Measurements from ENCODE around the gene GOLGA6C. TPM values are rescaled to one million over a fixed set of nuclear protein-coding genes. Genes with fewer than 3 reads are reported as not detected.
"Not testable (repeated sequence)": the region's sequence is repeated elsewhere in the genome, so short reads cannot be mapped to it uniquely, and the experiment has no call there.

The GOLGA6C gene, protein sequence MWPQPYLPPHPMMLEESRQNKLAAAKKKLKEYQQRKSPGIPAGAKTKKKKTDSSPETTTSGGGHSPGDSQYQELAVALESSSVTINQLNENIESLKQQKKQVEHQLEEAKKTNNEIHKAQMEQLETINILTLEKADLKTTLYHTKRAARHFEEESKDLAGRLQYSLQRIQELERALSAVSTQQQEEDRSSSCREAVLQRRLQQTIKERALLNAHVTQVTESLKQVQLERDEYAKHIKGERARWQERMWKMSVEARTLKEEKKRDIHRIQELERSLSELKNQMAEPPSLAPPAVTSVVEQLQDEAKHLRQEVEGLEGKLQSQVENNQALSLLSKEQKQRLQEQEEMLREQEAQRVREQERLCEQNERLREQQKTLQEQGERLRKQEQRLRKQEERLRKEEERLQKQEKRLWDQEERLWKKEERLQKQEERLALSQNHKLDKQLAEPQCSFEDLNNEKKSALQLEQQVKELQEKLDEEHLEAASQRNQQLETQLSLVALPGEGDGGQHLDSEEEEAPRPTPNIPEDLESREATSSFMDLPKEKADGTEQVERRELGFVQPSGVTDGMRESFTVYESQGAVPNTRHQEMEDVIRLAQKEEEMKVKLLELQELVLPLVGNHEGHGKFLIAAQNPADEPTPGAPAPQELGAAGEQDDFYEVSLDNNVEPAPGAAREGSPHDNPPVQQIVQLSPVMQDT
- total RNA-seq = not detected

GRCh38 chr15:75258034-75258433, at the start of gene GOLGA6C:
GOLGA6C (plus strand) TSS chr15:75258334; CDS start chr15:75258599, 265 bp downstream.
- not testable (repeated sequence) for ATAC-seq

DNA sequence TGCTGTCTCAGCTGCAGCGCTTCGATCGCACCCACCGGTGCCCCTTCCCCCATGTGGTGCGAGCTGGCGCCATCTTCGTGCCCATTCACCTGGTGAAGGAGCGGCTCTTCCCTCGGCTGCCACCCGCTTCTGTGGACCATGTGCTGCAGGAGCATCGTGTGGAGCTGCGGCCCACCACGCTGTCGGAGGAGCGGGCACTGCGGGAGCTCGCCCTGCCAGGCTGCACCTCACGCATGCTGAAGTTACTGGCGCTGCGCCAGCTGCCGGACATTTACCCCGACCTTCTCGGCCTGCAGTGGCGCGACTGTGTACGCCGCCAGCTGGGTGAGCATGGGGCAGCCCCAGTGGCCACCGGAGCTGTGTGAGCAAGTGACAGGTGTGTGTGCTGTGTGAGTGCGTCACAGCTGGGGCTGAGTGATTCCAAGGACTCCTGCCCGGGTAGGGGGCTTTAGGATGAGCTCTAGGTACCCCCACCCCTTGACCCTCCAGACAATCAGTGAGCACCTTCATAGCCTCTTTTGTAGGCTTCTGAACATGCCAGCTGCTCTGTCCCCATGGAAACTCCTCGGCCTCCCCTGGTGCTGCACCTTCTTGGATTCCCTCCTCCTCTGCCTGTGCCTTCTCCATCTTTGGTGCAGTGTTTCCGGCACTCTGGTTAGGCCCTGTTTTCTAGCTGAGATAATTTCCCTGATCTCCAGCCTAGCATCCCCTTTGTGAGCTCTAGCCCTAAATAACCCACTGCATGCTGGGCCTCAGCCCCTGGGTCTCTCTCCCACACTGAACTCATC, 49.4 kb upstream of the GOLGA6C start:
- no peak for ATAC-seq

DNA sequence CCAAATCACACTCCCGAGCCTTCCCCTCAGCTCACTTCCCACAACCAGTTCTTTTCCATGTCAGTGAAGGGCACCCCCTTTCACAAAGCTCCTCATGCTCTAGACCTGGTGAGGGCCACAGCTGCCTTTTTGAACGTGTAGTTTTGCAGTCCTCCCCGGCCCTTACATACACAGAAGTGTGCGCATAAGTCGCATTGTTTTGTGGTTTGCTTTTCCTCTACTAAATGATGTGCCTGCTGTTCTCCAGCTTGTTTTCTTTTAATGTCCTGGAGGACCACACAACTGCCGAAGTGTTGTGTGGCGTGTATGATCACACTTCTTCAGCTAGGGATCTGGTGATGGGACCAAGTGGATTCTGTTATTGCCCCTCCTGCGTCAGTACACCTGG, 48.9 kb upstream of the GOLGA6C start:
- ATAC-seq = no peak

DNA sequence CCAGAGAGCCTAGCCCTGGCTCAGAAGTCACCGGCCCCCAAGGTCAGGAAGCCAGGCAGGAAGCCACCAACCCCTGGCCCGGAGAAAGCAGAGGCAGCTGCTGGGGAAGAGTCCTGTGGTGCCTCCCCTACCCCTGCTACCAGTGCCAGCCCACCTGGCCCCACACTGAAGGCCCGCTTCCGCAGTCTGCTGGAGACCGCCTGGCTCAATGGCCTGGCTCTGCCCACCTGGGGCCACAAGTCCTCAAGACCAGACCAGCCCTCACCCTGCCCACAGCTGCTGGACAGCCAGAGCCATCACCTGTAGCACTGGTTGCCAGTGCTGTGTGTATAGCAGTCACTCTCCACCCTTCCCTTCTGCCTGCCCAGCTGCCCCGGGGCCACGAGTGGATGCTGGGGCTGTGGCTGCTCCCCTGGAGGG, 47.3 kb upstream of the GOLGA6C start:
- no peak for ATAC-seq

GRCh38 chr15:75211436-75212199, 46.5 kb upstream of the GOLGA6C start:
- no peak for ATAC-seq

- ATAC-seq = no peak
Measured at GRCh38 chr15:75212200-75212858, 45.8 kb upstream of the GOLGA6C start.

DNA sequence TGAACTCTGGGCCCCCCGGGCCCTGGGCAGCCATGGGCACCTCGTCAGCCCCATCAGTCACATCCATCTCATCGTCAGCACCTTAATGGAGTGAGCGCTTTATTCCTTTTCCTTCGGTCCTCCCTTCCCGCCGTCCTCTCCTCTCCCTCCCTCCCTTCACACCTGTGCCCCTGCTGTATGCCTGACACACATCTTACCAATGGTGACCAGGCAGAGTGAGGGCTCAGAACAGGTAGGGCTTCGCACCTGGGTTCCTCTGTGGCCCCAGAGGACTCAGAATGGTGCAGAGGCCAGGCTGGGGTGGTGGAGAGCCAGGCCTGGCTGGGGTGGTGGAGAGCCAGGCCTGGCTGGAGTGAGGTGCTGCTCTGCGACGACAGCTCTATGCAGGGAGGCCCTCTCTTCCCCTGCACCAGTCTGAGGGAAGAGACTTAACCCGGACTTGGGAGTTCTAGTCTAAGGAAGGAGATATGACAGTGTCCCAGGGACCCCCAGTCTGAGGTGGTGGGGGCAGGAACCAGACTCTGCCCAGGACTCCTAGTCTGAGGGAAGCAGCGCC, 44.8 kb upstream of the GOLGA6C start:
- ATAC-seq = peak; percentile 2

DNA sequence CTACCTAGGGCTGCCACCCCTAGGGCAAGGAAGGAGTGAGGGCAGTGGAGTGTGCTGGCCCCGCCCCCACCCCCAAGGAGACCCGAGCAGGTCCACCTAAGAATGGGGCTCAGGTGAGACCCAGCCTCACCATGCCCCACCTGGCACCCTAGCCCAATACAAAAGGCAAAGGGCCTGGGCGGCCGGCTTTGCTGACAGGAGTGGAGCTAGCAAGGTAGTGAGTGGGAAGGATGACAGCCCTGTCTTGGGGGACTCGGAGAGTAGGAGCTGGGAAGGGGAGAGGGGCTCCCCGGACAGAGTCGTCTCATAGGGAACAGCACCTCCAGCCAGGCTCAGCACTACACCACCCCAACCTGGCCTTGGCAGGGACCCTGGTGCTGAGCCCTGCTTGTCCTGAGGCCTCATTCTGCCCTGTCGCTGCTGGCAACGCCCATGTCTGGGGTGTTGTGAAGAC, 44.3 kb upstream of the GOLGA6C start:
- peak; percentile 8 for ATAC-seq

- ATAC-seq = no peak
Measured at GRCh38 chr15:75214293-75215096, 43.6 kb upstream of the GOLGA6C start.

- peak; percentile 12 for ATAC-seq
Measured at GRCh38 chr15:75215107-75216004, 42.8 kb upstream of the GOLGA6C start.

GRCh38 chr15:75217012-75217411, 41.1 kb upstream of the GOLGA6C start:
- no peak for ATAC-seq

DNA sequence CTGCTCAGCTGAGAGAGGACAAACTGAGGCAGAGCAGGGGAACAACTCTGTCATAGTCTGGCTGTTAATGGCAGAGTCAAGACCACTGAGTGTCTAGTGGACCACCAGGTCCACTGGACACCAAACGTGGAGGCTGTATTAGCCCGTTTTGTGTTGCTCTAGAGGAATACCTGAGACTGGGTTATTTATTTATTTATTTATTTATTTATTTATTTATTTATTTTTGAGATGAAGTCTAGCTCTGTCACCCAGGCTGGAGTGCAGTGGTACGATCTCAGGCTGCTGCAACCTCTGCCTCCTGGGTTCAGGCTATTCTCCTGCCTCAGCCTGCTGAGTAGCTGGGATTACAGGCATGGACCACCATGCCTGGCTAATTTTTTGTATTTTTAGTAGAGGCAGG, 40.6 kb upstream of the GOLGA6C start:
- ATAC-seq = not testable (repeated sequence)

DNA sequence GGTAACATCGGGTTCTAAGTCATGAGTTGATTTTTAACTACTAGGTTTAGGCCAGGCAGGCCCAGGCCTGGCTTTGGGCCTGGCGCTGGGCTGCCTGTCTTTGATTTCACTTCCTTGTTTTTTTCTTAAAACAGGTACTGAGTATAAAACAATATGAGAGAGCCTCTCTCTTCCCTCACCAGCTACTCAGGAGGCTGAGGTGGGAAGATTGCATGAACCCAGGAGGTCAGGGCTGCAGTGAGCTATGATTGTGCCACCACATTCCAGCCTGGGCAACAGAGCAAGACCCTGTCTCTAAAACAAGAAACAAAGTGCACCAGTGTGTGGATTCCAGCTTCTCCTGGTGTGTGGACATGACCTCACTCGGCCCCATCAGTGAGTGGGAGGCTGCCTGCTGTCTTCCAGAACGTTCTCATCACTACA, 38.6 kb upstream of the GOLGA6C start:
- not testable (repeated sequence) for ATAC-seq

- no peak for ATAC-seq
Measured at GRCh38 chr15:75223688-75224087, 34.4 kb upstream of the GOLGA6C start.

DNA sequence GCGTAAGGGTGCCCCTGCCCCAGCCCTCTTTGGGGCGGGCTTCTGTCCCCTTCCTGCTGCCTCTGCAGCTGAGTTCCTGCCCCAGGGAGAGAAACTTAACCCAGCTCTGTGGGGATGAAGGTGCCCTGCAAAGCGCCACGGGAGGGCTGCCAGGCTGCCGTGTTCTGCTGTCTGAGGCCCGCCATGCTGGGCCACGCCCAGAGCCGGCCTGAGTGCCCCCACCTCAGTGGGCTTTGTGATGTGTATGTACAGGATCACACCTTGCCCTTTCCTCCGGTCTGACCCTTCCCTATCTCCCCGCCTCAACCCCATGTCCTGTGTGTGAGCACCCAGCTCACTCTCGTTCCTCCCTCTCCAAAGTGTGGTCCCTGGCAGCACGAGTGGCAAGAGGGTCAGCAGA, 33.9 kb upstream of the GOLGA6C start:
- ATAC-seq = no peak

DNA sequence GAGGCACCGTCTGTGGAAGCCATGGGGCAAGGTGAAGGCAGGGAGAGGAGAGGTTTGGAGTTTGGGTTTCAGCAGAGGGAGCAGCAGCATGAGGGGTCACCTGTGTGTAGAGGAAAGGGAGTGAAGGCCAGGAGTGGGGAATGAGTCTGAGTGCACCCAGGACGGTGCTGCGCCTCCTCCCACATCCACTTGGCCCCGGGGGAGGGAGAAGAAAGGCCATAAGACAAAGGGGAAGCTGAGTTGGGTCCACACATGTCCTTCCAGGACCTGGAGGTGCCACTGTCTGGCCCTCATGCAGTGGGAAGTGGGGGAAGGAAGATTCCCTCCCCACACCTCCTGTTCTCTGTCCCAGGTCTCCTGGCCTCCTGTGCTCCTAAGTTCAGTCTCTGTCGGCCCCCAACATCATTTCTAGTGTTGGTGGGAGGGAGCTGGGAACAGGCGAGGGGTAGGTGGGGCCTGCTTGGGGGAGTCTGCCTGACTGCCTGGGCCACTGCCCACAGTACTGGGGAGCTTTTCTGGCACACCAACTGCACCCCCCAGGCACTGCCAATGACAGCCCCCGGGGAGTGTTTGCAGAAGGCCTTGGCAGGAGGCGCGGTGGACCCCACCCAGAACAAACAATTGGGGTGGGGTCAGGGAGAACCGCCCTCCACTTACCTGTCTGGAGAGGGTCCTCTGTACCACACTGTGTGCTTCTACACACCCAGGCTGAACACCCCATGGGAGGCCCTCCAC, 32.9 kb upstream of the GOLGA6C start:
- ATAC-seq = not testable (repeated sequence)

DNA sequence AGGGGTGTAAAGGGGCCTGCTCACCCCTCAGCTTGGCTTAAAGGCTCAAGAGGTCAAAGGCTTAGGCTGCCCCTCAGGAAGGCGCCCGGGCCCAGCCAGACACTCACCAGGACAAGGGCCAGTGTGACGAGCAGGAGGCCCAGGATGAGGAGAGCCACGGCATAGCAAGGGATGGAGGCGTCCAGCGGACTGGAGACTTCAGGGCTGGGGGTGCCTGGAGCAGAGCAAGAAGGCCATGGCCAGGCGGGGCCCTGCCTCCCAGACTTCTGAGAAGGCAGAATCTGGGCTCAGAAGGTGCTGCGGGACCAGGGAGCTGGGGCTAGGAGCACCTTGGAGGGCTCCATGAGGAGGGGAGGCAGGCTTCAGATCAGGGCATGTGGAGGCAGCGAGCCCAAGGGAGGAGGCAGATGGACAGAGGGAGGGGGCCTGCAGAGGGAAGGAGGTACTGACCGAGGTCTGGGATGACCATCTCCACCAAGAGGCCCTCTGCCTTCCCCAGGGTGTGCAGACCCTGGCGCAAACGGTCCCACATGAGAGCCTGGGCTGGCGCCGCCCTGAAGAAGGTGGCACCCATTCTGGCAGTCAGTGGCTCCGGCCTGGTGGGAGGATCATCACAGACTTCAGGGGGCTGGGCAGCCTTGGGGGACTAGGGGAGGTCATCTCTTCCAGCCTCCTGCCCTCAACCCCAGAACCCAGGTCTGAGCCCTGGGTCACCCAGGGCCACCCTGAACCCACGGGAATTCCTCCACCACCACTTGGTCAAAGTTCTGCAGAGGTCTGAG, 32.0 kb upstream of the GOLGA6C start:
- ATAC-seq = no peak

GRCh38 chr15:75227112-75227511, 31.0 kb upstream of the GOLGA6C start:
- not testable (repeated sequence) for ATAC-seq
